Endothelial cell of umbilical vein (primary cell): ENCODE data around the gene SPRED1. TPM values are rescaled to one million over a fixed set of nuclear protein-coding genes. Genes with fewer than 3 reads are reported as not detected.

ENCODE experiments used
- BruUV-seq: library from RNA; stranded (reverse); fragments of 400-500 nt; replicated peaks from 2 replicates; lab custom pipeline; 2021; lab: Mats Ljungman, UMichigan
- CTCF ChIA-PET: fragments of 300-600, 350-600 bp; sonication (Branson Sonifier 250); formaldehyde crosslinking; loops from one replicate; lab custom pipeline; 2021; ENCODE audit warnings: antibody characterized with exemption, inconsistent platforms; lab: Charles Lee
- POLR2A ChIA-PET: fragments of 300-600, 350-600 bp; sonication (Branson Sonifier 250); formaldehyde crosslinking; loops from one replicate; lab custom pipeline; 2021; ENCODE audit warnings: antibody characterized with exemption, inconsistent platforms; lab: Charles Lee
- DNase-seq: peaks from one replicate; pipeline ENCODE4 v3.0.0-alpha.2; 2011; ENCODE audit warnings: low read depth, low spot score
- FAIRE-seq: peaks from 2 replicates; lab custom pipeline; 2011; peaks lifted over from hg19 to GRCh38; lab: Jason Lieb, UNC
- H2AFZ ChIP-seq: 2 replicates; pipeline ENCODE4 v1.6.0; 2012; ENCODE audit warnings: low read depth, low read length, control low read depth, inconsistent platforms
- H3K27ac ChIP-seq: 2 replicates; pipeline ENCODE4 v1.5.1; 2011; ENCODE audit warnings: low read depth, mild to moderate bottlenecking, control low read depth, low read length, moderate library complexity; ENCODE audit not compliant: insufficient read depth
- H3K27me3 ChIP-seq, 2 experiments: 2 replicates each; pipeline versions ENCODE4 v1.6.0 to v1.6.1; 2011; ENCODE audit warnings: low read length in 2 of 2, mixed read lengths in 1 of 2; ENCODE audit not compliant: control insufficient read depth in 2 of 2, insufficient read depth in 2 of 2
- H3K36me3 ChIP-seq, 2 experiments: 2 replicates in 1 of 2; 3 replicates in 1 of 2; pipeline ENCODE4 v1.5.1; 2011; ENCODE audit warnings: low read length in 2 of 2, mild to moderate bottlenecking in 1 of 2, moderate library complexity in 1 of 2; ENCODE audit not compliant: control insufficient read depth in 2 of 2, insufficient read depth in 2 of 2; ENCODE audit errors: extremely low read depth in 1 of 2
- H3K4me1 ChIP-seq: 3 replicates; pipeline ENCODE4 v1.5.1; 2011; ENCODE audit warnings: mild to moderate bottlenecking, low read length; ENCODE audit not compliant: control insufficient read depth, insufficient read depth; ENCODE audit errors: extremely low read depth
- H3K4me2 ChIP-seq: 2 replicates; pipeline ENCODE4 v1.6.1; 2011; ENCODE audit warnings: low read length, control low read depth, mixed read lengths; ENCODE audit not compliant: insufficient read depth
- H3K4me3 ChIP-seq, 3 experiments: fragments of 200-600 bp in 1 of 3; sonication (generic), shearing (Covaris generic) in 1 of 3; replicated peaks in 1 of 3; 2 replicates each; pipeline ENCODE4 v1.5.1; 2011 to 2016; ENCODE audit warnings: control low read depth in 3 of 3, low read length in 3 of 3, mild to moderate bottlenecking in 2 of 3, inconsistent platforms in 1 of 3, low read depth in 1 of 3, moderate library complexity in 1 of 3; ENCODE audit not compliant: insufficient read depth in 1 of 3
- H3K79me2 ChIP-seq: 2 replicates; pipeline ENCODE4 v1.6.0; 2012; ENCODE audit warnings: low read length, inconsistent platforms; ENCODE audit not compliant: control insufficient read depth, insufficient read depth
- H3K9ac ChIP-seq: replicated peaks from 2 replicates; pipeline ENCODE3; 2011; ENCODE audit warnings: low read length, control low read depth; ENCODE audit not compliant: insufficient read depth; ENCODE audit errors: extremely low read depth
- H3K9me1 ChIP-seq: replicated peaks from 3 replicates; pipeline ENCODE4 v1.6.0; 2011; ENCODE audit warnings: mild to moderate bottlenecking, low read length; ENCODE audit not compliant: control insufficient read depth, insufficient read depth; ENCODE audit errors: extremely low read depth
- H3K9me3 ChIP-seq: replicated peaks from 2 replicates; pipeline ENCODE4 v1.5.1; 2012; ENCODE audit warnings: low read length, inconsistent platforms; ENCODE audit not compliant: control insufficient read depth, insufficient read depth
- H4K20me1 ChIP-seq: replicated peaks from 2 replicates; pipeline ENCODE3; 2011; ENCODE audit warnings: mild to moderate bottlenecking, low read length; ENCODE audit not compliant: control insufficient read depth, insufficient read depth; ENCODE audit errors: extremely low read depth
- CTCF ChIP-seq, 2 donors: IDR thresholded peaks; 1 replicate in 1 of 2; 2 replicates in 1 of 2; pipeline ENCODE4 v1.5.1; 2011; ENCODE audit warnings: low read length in 2 of 2, mild to moderate bottlenecking in 2 of 2, moderate library complexity in 2 of 2, control low read depth in 1 of 2, inconsistent platforms in 1 of 2, low read depth in 1 of 2; ENCODE audit not compliant: insufficient read depth in 1 of 2; ENCODE audit errors: extremely low read depth in 1 of 2
- EZH2 ChIP-seq: IDR thresholded peaks from 2 replicates; pipeline ENCODE4 v1.6.1; 2012; ENCODE audit warnings: borderline replicate concordance, low read depth, mild to moderate bottlenecking, moderate library complexity, low read length, inconsistent platforms; ENCODE audit not compliant: severe bottlenecking
- FOS ChIP-seq: IDR thresholded peaks from 2 replicates; pipeline ENCODE4 v1.6.1; 2011; ENCODE audit warnings: mild to moderate bottlenecking, low read length, moderate library complexity, borderline replicate concordance; ENCODE audit not compliant: insufficient read depth
- GATA2 ChIP-seq: IDR thresholded peaks from 2 replicates; pipeline ENCODE4 v1.7.0; 2011; ENCODE audit warnings: low read depth, mild to moderate bottlenecking, moderate library complexity, mixed read lengths, low read length; ENCODE audit not compliant: insufficient read length, insufficient read depth
- JUN ChIP-seq: IDR thresholded peaks from 2 replicates; pipeline ENCODE4 v1.6.1; 2011; ENCODE audit warnings: borderline replicate concordance, low read depth; ENCODE audit not compliant: insufficient read length, insufficient read depth
- MAX ChIP-seq: IDR thresholded peaks from 2 replicates; pipeline ENCODE4 v1.6.1; 2011; ENCODE audit not compliant: insufficient read depth, insufficient read length
- MYC ChIP-seq: IDR thresholded peaks from one replicate; pipeline ENCODE4 v1.6.1; 2011; ENCODE audit warnings: mild to moderate bottlenecking, low read depth, low read length
- POLR2A ChIP-seq: IDR thresholded peaks from 2 replicates; pipeline ENCODE4 v1.6.1; 2012; ENCODE audit warnings: low read depth, mild to moderate bottlenecking, control low read depth, low read length
- POLR2AphosphoS5 ChIP-seq: IDR thresholded peaks from 2 replicates; pipeline ENCODE4 v1.6.1; 2012; ENCODE audit warnings: low read depth, mild to moderate bottlenecking, control low read depth, low read length, moderate library complexity; ENCODE audit not compliant: insufficient read depth
- dilution Hi-C: fragments of 300-500 bp; cut with MboI; formaldehyde crosslinking; loops from one replicate; pipeline ENCODE4 v1.15.0; 2019; ENCODE audit warnings: low sequenced_read_pairs; ENCODE audit not compliant: extremely low pct_ligation_motif_present
- intact Hi-C: fragments of 100-400 bp; cut with micrococcal nuclease; formaldehyde crosslinking; loops from one replicate; pipeline ENCODE4 v1.10.0; 2022
- polyA plus RNA-seq, 4 experiments: library from polyadenylated mRNA; depleted of rRNA in 3 of 4; stranded (reverse) in 3 of 4; unstranded in 1 of 4; fragments of >200 nt; gene quantifications; 2 replicates each; pipeline versions ENCODE4 v1.2.1 to v1.2.3, GENCODE V29; 2011 to 2012; ENCODE audit warnings: missing spikeins in 1 of 4
- total RNA-seq: library from RNA; stranded (reverse); gene quantifications from 2 replicates; pipeline ENCODE4 v1.2.3, GENCODE V29; 2021

The SPRED1 gene
- total and polyA plus RNA-seq, 2 donors (not counting 3 experiments of a cell fraction or from before 2014, with no cell fraction given), result 1.3 to 10.7 TPM

- no peaks in the 10 kb centered on the region for H3K79me2 ChIP-seq
- no peak for TF ChIP-seq MAX
- no peak for TF ChIP-seq GATA2
- TF ChIP-seq MYC, result no peak
- H3K36me3 ChIP-seq, result no peaks in the 10 kb centered on the region
- no TSS peak for BruUV-seq
- no peak overlapping the region for H2AFZ ChIP-seq
- POLR2A ChIA-PET, result no interaction called here
- H3K4me1 ChIP-seq, result peaks cover 19% of the 10 kb centered on the region
- FAIRE-seq (no peak), DNase-seq (no peak)
- H3K27me3 ChIP-seq, result no peaks in the 10 kb centered on the region
- intact Hi-C loops (no loop called here), dilution Hi-C loops (loop anchor here (25.0 kb wide), 1 partner anchor 362 kb away; no protein-coding TSS in a partner anchor)
- CTCF ChIA-PET, result interaction anchor here (1.1 to 2.5 kb wide), 7 partner anchors 13 to 379 kb away, joined by 3 to 11 read pairs (median 5); no protein-coding TSS in a partner anchor
- no peaks in the 10 kb centered on the region for H3K9me1 ChIP-seq
- H3K27ac ChIP-seq, result no peak overlapping the region
- H3K4me3 ChIP-seq, result no peak overlapping the region
- H3K9ac ChIP-seq, result no peak overlapping the region
- H4K20me1 ChIP-seq, result no peaks in the 10 kb centered on the region
- H3K9me3 ChIP-seq, result no peaks in the 10 kb centered on the region
- H3K4me2 ChIP-seq, result no peak overlapping the region
Measured at GRCh38 chr15:38374029-38374428, 121.4 kb downstream of the SPRED1 start.

DNA sequence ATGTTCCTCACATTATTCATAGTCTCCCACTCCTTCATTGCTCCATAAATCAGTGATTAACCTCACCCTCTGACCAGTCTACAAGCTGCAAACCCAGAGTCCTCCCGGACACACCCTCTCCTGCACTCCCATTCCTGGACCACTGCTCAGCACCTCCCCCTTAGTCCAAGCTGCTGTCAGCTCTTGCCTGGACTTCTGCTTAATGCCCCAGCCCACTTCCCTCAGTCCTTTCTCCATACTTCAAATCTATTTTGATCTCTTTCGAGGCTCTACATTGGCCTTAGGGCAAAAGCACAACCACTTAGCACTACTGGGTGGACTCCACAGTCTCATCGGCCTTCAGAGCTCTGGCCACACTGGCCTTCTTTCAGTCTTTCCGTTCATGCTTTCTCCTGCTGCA lies 121.9 kb downstream of the SPRED1 start:
- Histone ChIP-seq H4K20me1 (no peaks in the 10 kb centered on the region), H3K9me3 (no peaks in the 10 kb centered on the region), H3K36me3 (no peaks in the 10 kb centered on the region), H3K4me1 (peaks cover 19% of the 10 kb centered on the region), H2AFZ (no peak overlapping the region), H3K4me3 (no peak overlapping the region), H3K9ac (no peak overlapping the region), H3K79me2 (no peaks in the 10 kb centered on the region), H3K9me1 (no peaks in the 10 kb centered on the region), H3K27me3 (no peaks in the 10 kb centered on the region), H3K4me2 (no peak overlapping the region), H3K27ac (no peak overlapping the region)
- BruUV-seq, result no TSS peak
- no peak for DNase-seq
- POLR2A ChIA-PET, result no interaction called here
- FAIRE-seq, result no peak
- intact Hi-C loops (no loop called here), dilution Hi-C loops (loop anchor here (25.0 kb wide), 1 partner anchor 362 kb away; no protein-coding TSS in a partner anchor)
- TF ChIP-seq GATA2 (no peak), EZH2 (no peak), CTCF (IDR thresholded peaks at IDR 0.05; ENCODE audit: extremely low read depth in 1 of 2, insufficient read depth in 1 of 2, low read depth in 1 of 2, low read length in 2 of 2) (no peak), JUN (no peak), MAX (no peak), FOS (no peak), POLR2A (no peak), MYC (no peak), POLR2AphosphoS5 (no peak)
- CTCF ChIA-PET, result interaction anchor here (0.6 to 2.5 kb wide), 10 partner anchors 13 to 379 kb away, joined by 3 to 11 read pairs (median 4); no protein-coding TSS in a partner anchor
